Measurements from ENCODE around the gene DNAJC30.
"Not testable (repeated sequence)": the region's sequence is repeated elsewhere in the genome, so short reads cannot be mapped to it uniquely, and the experiment has no call there.

Gene DNAJC30

DNA sequence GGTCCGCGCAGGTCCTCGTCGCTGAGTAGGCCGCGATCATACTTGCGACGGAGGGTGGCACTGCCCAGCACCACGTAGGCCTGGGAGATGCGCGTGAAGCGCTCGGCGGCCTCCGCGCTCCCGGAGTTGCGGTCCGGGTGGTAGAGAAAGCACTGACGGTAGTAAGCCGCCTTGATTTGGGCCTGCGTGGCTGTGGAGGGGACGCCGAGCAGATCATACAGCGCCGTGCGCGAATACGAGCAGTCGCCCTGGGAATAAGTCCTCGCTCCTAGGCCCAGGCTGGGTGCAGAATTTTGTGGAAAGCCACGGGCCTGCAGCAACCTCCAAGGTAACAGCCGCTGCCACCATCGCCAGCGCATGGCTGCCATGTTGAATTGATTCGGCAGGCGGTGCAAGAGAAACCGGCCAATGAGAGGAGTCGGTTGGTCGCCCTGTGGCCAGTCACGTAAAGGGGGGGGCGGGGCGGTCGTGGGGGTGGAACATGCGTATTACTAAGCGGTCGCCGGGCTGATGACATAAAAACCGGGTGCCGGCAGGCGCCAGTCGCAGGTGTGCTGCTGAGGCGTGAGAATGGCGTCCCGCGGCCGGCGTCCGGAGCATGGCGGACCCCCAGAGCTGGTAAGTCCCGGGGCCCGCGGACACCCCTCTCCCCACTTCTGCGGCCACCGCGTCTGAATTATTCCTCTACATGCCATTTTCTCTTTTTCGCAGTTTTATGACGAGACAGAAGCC, at the start of gene DNAJC30, which contains the start of gene BUD23:
DNAJC30 (minus strand) TSS at position 398 of the 732 bp plus-strand sequence; CDS start at position 368, 30 bp downstream.
BUD23 (plus strand) TSS at position 542 of the 732 bp plus-strand sequence; CDS start at position 571, 29 bp downstream.
- peak within 1 kb of the TSS; percentile 97 for H3K27ac Mint-ChIP-seq
- peak within 1 kb of the TSS; percentile 99 for H3K4me3 Mint-ChIP-seq
- peaks cover 21% of the 10 kb centered on the region for H3K4me1 Mint-ChIP-seq (ENCODE audit: low read depth)
- no peaks in the 10 kb centered on the region for H3K9me3 Mint-ChIP-seq
- H3K27me3 Mint-ChIP-seq (ENCODE audit: low read depth), result no peaks in the 10 kb centered on the region
- peaks cover 15% of the 10 kb centered on the region for H3K36me3 Mint-ChIP-seq (ENCODE audit: low read depth)

DNA sequence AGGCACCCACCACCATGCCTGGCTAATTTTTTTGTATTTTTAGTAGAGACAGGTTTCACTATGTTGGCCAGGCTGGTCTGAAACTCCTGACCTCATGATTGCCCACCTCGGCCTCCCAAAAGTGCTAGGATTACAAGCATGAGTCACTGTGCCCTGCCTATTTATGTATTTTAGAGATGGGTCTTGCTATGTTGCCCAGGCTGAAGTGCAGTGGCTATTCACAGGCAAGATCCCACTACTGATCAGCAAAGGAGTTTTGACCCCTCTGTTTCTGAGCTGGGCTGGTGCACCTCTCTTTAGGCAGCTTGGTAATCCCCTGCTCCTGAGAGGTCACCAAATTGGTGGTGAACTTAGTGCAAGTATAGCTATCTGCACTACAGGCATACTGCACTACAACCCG, 49.1 kb upstream of the DNAJC30 start:
- Mint-ChIP-seq H3K27ac (no peak overlapping the region), H3K9me3 (no peaks in the 10 kb centered on the region), H3K36me3 (ENCODE audit: low read depth) (peaks cover 3% of the 10 kb centered on the region), H3K27me3 (ENCODE audit: low read depth) (peaks cover 7% of the 10 kb centered on the region), H3K4me3 (no peak overlapping the region), H3K4me1 (ENCODE audit: low read depth) (peaks cover 8% of the 10 kb centered on the region)

- Mint-ChIP-seq H3K4me3 (no peak overlapping the region), H3K27ac (no peak overlapping the region), H3K9me3 (no peaks in the 10 kb centered on the region)
Measured at GRCh38 chr7:73730485-73730884, 47.2 kb upstream of the DNAJC30 start.

GRCh38 chr7:73728551-73728950, 45.3 kb upstream of the DNAJC30 start:
- no peaks in the 10 kb centered on the region for H3K4me1 Mint-ChIP-seq (ENCODE audit: low read depth)
- no peaks in the 10 kb centered on the region for H3K36me3 Mint-ChIP-seq (ENCODE audit: low read depth)
- H3K4me3 Mint-ChIP-seq, result no peak overlapping the region
- no peaks in the 10 kb centered on the region for H3K9me3 Mint-ChIP-seq
- H3K27ac Mint-ChIP-seq, result no peak overlapping the region
- peaks cover 11% of the 10 kb centered on the region for H3K27me3 Mint-ChIP-seq (ENCODE audit: low read depth)

More at GRCh38 chr7:73730485-73730884, 47.2 kb upstream of the DNAJC30 start:
- peaks cover 7% of the 10 kb centered on the region for H3K27me3 Mint-ChIP-seq (ENCODE audit: low read depth)
- H3K36me3 Mint-ChIP-seq (ENCODE audit: low read depth), result no peaks in the 10 kb centered on the region
- H3K4me1 Mint-ChIP-seq (ENCODE audit: low read depth), result peaks cover 3% of the 10 kb centered on the region

DNA sequence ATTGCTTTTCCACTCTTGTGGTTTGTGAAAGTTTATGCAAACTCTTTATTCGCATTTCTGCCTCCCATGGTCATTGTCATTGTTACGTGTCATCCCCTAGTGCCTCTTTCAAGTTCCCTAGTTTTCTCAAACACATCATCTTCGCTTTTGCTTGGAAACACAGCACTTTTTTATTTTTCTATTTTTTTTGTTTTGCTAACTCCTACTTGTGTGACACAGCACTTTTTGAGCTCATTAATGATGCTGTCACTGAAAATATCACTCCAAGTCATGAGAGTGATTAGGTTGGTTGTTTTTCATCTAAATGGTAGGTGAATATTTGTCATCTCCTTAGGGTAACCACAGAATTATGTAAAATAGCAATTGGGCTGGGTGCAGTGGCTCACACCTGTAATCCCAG, 44.7 kb upstream of the DNAJC30 start:
- Mint-ChIP-seq H3K4me3 (no peak overlapping the region), H3K9me3 (no peaks in the 10 kb centered on the region), H3K27ac (no peak overlapping the region), H3K27me3 (ENCODE audit: low read depth) (peaks cover 11% of the 10 kb centered on the region), H3K36me3 (ENCODE audit: low read depth) (no peaks in the 10 kb centered on the region), H3K4me1 (ENCODE audit: low read depth) (no peaks in the 10 kb centered on the region)

DNA sequence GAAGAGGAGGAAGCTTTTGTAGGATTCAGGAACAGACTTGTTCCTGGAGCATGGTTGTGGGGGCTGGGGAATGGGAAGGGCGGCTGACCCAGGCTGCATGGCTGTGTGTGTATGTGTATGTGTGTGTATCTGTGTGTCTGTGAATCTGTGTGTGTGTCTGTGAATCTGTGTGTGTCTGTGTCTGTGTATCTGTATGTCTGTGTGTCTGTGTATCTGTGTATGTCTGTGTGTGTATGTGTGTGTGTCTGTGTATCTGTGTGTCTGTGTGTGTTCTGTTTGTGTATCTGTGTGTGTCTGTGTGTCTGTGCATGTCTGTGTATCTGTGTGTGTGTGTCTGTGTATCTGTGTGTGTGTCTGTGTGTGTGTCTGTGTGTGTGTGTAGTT, 42.8 kb upstream of the DNAJC30 start:
- H3K27me3 Mint-ChIP-seq (ENCODE audit: low read depth), result peaks cover 20% of the 10 kb centered on the region
- H3K9me3 Mint-ChIP-seq, result no peaks in the 10 kb centered on the region
- no peaks in the 10 kb centered on the region for H3K4me1 Mint-ChIP-seq (ENCODE audit: low read depth)
- no peaks in the 10 kb centered on the region for H3K36me3 Mint-ChIP-seq (ENCODE audit: low read depth)
- H3K27ac Mint-ChIP-seq, result no peak overlapping the region
- no peak overlapping the region for H3K4me3 Mint-ChIP-seq

DNA sequence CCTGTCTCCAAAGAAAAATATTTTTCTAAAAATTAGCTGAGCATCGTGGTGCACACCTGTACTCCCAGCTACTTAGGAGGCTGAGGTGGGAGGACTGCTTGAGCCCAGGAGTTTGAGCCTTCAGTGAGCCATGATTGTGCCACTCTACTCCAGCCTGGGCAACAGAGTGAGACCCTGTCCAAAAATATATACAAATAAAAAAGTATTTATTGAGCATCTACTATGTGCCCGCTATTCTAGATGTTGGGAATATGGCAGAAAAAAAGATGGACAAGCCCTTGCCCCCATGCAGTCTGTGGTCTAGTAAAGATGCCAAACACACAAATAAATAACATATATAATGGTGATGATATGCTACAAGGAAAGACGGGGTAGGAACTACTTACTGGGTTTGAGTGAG, 40.6 kb upstream of the DNAJC30 start:
- Mint-ChIP-seq H3K27ac (no peak overlapping the region), H3K36me3 (ENCODE audit: low read depth) (no peaks in the 10 kb centered on the region), H3K4me3 (no peak overlapping the region), H3K27me3 (ENCODE audit: low read depth) (peaks cover 29% of the 10 kb centered on the region), H3K4me1 (ENCODE audit: low read depth) (peaks cover 5% of the 10 kb centered on the region), H3K9me3 (no peaks in the 10 kb centered on the region)

DNA sequence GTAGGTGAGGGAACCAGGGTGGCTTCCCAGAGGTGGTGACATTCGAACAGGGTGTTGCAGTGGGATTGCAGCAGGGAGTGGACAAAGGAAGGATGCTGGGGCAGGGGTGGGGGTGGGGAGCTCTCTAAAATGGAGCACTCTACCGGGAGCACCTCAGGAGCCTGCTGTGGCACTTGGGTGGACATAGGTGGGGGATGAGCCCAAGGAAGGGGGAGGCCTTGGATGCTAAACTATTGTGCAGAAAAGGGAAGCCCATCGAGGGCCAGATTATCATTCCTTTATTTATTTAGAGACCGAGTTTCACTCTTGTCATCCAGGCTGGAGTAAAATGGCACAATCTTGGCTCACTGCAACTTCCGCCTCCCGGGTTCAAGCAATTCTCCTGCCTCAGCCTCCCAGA, 39.5 kb upstream of the DNAJC30 start:
- H3K27me3 Mint-ChIP-seq (ENCODE audit: low read depth), result peaks cover 26% of the 10 kb centered on the region
- H3K4me3 Mint-ChIP-seq, result no peak overlapping the region
- H3K27ac Mint-ChIP-seq, result no peak overlapping the region
- no peaks in the 10 kb centered on the region for H3K9me3 Mint-ChIP-seq
- H3K36me3 Mint-ChIP-seq (ENCODE audit: low read depth), result no peaks in the 10 kb centered on the region
- peaks cover 10% of the 10 kb centered on the region for H3K4me1 Mint-ChIP-seq (ENCODE audit: low read depth)

DNA sequence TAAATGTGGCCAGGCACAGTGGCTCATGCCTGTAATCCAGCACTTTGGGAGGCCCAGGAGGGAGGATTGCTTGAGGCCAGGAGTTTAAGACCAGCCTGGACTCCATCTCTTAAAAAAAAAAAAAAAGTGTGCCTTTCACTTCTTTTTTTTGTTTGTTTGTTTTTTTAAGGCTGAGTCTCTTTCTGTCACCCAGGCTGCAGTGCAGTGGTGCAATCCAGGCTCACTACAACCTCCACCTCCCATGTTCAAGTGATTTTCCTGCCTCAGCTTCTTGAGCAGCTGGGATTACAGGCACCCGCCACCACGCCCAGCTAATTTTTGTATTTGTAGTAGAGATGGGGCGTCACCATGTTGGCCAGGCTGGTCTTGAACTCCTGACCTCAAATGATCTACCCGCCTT, 38.9 kb upstream of the DNAJC30 start:
- Mint-ChIP-seq H3K27me3 (ENCODE audit: low read depth) (peaks cover 27% of the 10 kb centered on the region), H3K4me1 (ENCODE audit: low read depth) (peaks cover 13% of the 10 kb centered on the region)
- not testable (repeated sequence) for H3K27ac Mint-ChIP-seq; H3K9me3 Mint-ChIP-seq; H3K4me3 Mint-ChIP-seq; H3K36me3 Mint-ChIP-seq (ENCODE audit: low read depth)

GRCh38 chr7:73721377-73721817, 38.1 kb upstream of the DNAJC30 start:
- no peaks in the 10 kb centered on the region for H3K9me3 Mint-ChIP-seq
- H3K27me3 Mint-ChIP-seq (ENCODE audit: low read depth), result peaks cover 27% of the 10 kb centered on the region
- no peaks in the 10 kb centered on the region for H3K36me3 Mint-ChIP-seq (ENCODE audit: low read depth)
- H3K4me3 Mint-ChIP-seq, result peak overlapping the region; percentile 61
- peaks cover 18% of the 10 kb centered on the region for H3K4me1 Mint-ChIP-seq (ENCODE audit: low read depth)
- peak overlapping the region; percentile 49 for H3K27ac Mint-ChIP-seq

GRCh38 chr7:73720443-73720842, 37.2 kb upstream of the DNAJC30 start:
- not testable (repeated sequence) for H3K36me3 Mint-ChIP-seq (ENCODE audit: low read depth)
- Mint-ChIP-seq H3K4me1 (ENCODE audit: low read depth) (peaks cover 24% of the 10 kb centered on the region), H3K27me3 (ENCODE audit: low read depth) (peaks cover 27% of the 10 kb centered on the region)

DNA sequence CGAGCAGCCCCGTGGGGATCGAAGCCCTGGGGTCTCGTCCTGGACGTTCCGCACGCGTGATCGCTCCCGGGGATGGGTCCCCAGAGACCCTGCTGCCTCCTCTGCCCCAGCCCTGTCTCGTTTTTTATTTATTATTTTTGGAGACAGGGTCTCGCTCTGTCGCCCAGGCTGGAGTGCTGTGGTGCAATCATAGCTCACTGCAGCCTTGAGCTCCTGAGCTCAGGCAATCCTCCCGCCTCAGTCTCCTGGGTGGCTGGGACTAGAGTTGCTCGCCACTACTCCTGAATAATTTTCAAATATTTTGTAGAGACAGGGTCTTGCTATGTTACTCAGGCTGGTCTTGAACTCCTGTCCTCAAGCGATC, 36.5 kb upstream of the DNAJC30 start:
- H3K4me1 Mint-ChIP-seq (ENCODE audit: low read depth), result peaks cover 24% of the 10 kb centered on the region
- peaks cover 25% of the 10 kb centered on the region for H3K27me3 Mint-ChIP-seq (ENCODE audit: low read depth)
- H3K4me3 Mint-ChIP-seq, result peak overlapping the region; percentile 83
- H3K9me3 Mint-ChIP-seq, result no peaks in the 10 kb centered on the region
- no peak overlapping the region for H3K27ac Mint-ChIP-seq
- H3K36me3 Mint-ChIP-seq (ENCODE audit: low read depth), result no peaks in the 10 kb centered on the region

More at GRCh38 chr7:73720443-73720842, 37.2 kb upstream of the DNAJC30 start:
- peak overlapping the region; percentile 62 for H3K27ac Mint-ChIP-seq
- H3K9me3 Mint-ChIP-seq, result not testable (repeated sequence)
- H3K4me3 Mint-ChIP-seq, result peak overlapping the region; percentile 83

DNA sequence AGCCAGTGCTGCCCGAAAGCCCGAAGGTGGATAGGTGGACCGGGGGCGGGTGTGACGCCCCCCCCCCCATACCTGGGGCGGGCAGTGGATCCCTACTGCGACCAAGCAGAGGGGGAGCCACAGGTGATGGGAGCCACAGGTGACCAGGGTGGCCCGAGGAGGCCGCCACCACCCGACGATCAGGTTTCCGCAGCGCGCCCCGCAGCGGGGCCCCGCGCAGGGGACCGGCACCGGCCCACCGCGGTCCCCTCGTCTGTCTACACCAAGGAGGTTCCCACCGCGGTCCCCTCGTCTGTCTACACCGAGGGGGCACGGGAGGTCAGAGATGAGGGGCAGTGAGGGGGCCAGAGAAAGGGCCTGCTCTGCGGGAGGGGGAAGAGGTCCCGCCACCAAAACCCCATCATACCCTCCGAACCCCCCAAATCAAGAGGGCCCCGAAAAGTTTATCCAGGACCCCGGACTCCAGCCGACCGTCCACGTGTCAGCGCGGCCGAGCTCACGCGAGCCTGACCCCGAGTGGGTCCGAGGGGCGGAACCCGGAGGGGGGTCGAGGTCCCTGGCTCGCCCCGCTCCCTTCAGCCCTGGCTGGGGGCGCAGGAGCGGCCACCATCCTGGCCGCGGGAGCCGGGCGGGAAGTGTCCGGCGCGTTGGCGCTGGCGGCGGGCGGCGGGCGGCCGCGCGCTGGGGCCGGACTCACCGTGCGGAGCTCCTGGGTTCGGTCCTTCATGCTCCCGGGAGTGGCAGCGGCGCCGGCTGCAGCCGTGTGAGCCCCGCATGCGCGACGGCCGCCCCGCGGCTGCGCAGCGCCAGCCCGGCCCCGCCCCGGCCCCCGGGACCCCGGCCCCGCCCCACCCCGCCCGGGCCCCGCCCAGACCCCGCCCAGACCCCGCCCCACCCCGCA, 35.9 kb upstream of the DNAJC30 start, which contains the start of gene STX1A:
STX1A (minus strand) TSS at position 765 of the 901 bp plus-strand sequence; CDS start at position 727, 38 bp downstream.
- Mint-ChIP-seq H3K4me3 (peak within 1 kb of the TSS; percentile 92), H3K4me1 (ENCODE audit: low read depth) (peaks cover 24% of the 10 kb centered on the region), H3K9me3 (no peaks in the 10 kb centered on the region), H3K27me3 (ENCODE audit: low read depth) (peaks cover 23% of the 10 kb centered on the region), H3K27ac (peak within 1 kb of the TSS; percentile 62), H3K36me3 (ENCODE audit: low read depth) (no peaks in the 10 kb centered on the region)

DNA sequence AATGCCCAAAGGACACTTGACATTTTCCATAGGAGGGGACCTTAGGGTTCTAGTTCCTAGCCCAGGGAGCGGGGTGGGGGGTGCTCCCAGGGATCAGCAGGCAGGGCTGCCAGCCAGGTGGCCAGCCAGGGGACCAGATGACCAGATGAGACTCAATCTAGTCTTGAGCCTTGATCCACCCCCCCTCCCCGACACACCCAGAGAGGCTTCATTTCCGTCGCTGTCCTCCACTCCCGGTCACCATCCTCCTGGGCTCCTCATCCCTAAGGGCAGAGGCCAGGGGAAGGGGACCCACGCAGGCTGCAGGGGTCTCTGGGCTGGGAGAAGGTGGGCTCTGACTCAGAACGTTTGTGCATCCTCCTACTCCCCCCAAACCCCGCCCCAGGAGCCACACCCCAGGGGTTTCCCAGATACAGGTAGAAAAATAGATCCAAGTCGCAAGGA, 35.2 kb upstream of the DNAJC30 start:
- Mint-ChIP-seq H3K9me3 (no peaks in the 10 kb centered on the region), H3K27ac (peak overlapping the region; percentile 84), H3K36me3 (ENCODE audit: low read depth) (no peaks in the 10 kb centered on the region), H3K4me1 (ENCODE audit: low read depth) (peaks cover 24% of the 10 kb centered on the region), H3K4me3 (peak overlapping the region; percentile 92), H3K27me3 (ENCODE audit: low read depth) (peaks cover 23% of the 10 kb centered on the region)

All from T-helper 1 cell treated with Interleukin-12 subunit alpha and Interleukin-12 subunit beta and Interleukin-4 antibody, amounts not matched to agents 30 μg/mL and 1 μg/mL, for 36 hours (primary cell).